K562 (cell line): ENCODE results near the gene MALAT1. TPM values are rescaled to one million over a fixed set of nuclear protein-coding genes. Genes with fewer than 3 reads are reported as not detected.
A peak's percentile ranks its signal among the peaks of the same experiment; 100 is the strongest.

Experiments
- ARID2 ChIP-seq: fragments of 450-650 bp; IDR thresholded peaks from 2 replicates; pipeline ENCODE4 v1.6.1; 2017; ENCODE audit warnings: antibody characterized with exemption, mild to moderate bottlenecking
- ARNT ChIP-seq, 2 experiments: fragments of 450-650 bp; IDR thresholded peaks; 2 replicates each; pipeline ENCODE4 v1.6.1; 2016; ENCODE audit warnings: mild to moderate bottlenecking in 1 of 2
- CBX8 ChIP-seq: fragments of 200-600 bp; sonication (generic); IDR thresholded peaks from 2 replicates; pipeline ENCODE4 v1.6.1; 2012; ENCODE audit warnings: borderline replicate concordance, mixed run types, low read depth, mild to moderate bottlenecking, moderate library complexity, mixed read lengths, low read length, control low read depth, inconsistent platforms; ENCODE audit not compliant: poor library complexity, severe bottlenecking; ENCODE audit errors: extremely low read depth
- CREB5 ChIP-seq: fragments of 250-450 bp; sonication (Bioruptor Pico); IDR thresholded peaks from 2 replicates; pipeline ENCODE4 v1.5.0; 2020; ENCODE audit warnings: mild to moderate bottlenecking
- EHMT2 ChIP-seq: fragments of 450-650 bp; IDR thresholded peaks from 2 replicates; pipeline ENCODE4 v1.6.1; 2018; ENCODE audit warnings: antibody characterized with exemption
- ETV5 ChIP-seq: sonication (generic); formaldehyde crosslinking; IDR thresholded peaks from 2 replicates; pipeline ENCODE4 v1.4.0; 2020; ENCODE audit warnings: low read depth, mild to moderate bottlenecking, missing genetic modification reagents
- GTF2A2 ChIP-seq: IDR thresholded peaks from 2 replicates; pipeline ENCODE4 v1.6.1; 2016; ENCODE audit warnings: mild to moderate bottlenecking, missing genetic modification characterization, missing compliant biosample characterization
- GTF2E2 ChIP-seq: fragments of 200-800 bp; sonication (Bioruptor generic); IDR thresholded peaks from 2 replicates; pipeline ENCODE4 v1.6.1; 2016; ENCODE audit warnings: missing genetic modification characterization, missing compliant biosample characterization
- GTF3C2 ChIP-seq: IDR thresholded peaks from 3 replicates; pipeline ENCODE4 v1.6.1; 2011; ENCODE audit warnings: borderline replicate concordance, mild to moderate bottlenecking, moderate library complexity; ENCODE audit not compliant: insufficient read length; ENCODE audit errors: extremely low read depth
- IRF9 ChIP-seq: fragments of 450-650 bp; IDR thresholded peaks from 2 replicates; pipeline ENCODE4 v1.6.1; 2016; ENCODE audit warnings: missing biosample characterization, missing genetic modification characterization
- PBX2 ChIP-seq, 2 experiments: IDR thresholded peaks in 1 of 2; conservative IDR thresholded peaks in 1 of 2; 2 replicates each; pipeline ENCODE4 v1.6.1; 2016; ENCODE audit warnings: low read depth in 2 of 2, mild to moderate bottlenecking in 1 of 2, missing compliant biosample characterization in 1 of 2, missing genetic modification characterization in 1 of 2, moderate library complexity in 1 of 2
- TCF3 ChIP-seq: sonication (generic); formaldehyde crosslinking; IDR thresholded peaks from 2 replicates; pipeline ENCODE4 v1.4.0; 2020; ENCODE audit warnings: mild to moderate bottlenecking, missing genetic modification reagents
- ZNF347 ChIP-seq: fragments of 450-650 bp; formaldehyde crosslinking; IDR thresholded peaks from 2 replicates; pipeline ENCODE4 v1.4.0; 2020; ENCODE audit warnings: low read depth, mild to moderate bottlenecking, moderate library complexity
- ZNF445 ChIP-seq: fragments of 250-450 bp; sonication (Bioruptor Pico); IDR thresholded peaks from 2 replicates; pipeline ENCODE4 v1.4.0; 2020; ENCODE audit warnings: low read depth, mild to moderate bottlenecking, moderate library complexity
- ZNF639 ChIP-seq, 2 experiments: fragments of 200-800 bp in 1 of 2; sonication (Bioruptor generic) in 1 of 2; sonication (generic) in 1 of 2; formaldehyde crosslinking in 1 of 2; IDR thresholded peaks in 1 of 2; conservative IDR thresholded peaks in 1 of 2; 2 replicates each; pipeline versions ENCODE4 v1.5.0 to v1.6.1; 2016 to 2020; ENCODE audit warnings: missing compliant biosample characterization in 1 of 2, missing genetic modification characterization in 1 of 2, missing genetic modification reagents in 1 of 2
- ZNF75A ChIP-seq: fragments of 450-650 bp; formaldehyde crosslinking; IDR thresholded peaks from 2 replicates; pipeline ENCODE4 v1.4.0; 2020; ENCODE audit warnings: mild to moderate bottlenecking
- polyA plus RNA-seq, 8 experiments: library from polyadenylated mRNA; depleted of rRNA in 4 of 8; stranded (reverse) in 5 of 8; unstranded in 3 of 8; fragments of >200 nt; fragmentation: Nextera tagmentation in 2 of 8; fragmentation: Illumina TruSeq in 1 of 8; extraction: Ambion mirVana in 2 of 8; extraction: Trizol in 1 of 8; gene quantifications; 2 replicates each; pipeline versions ENCODE4 v1.2.1 to v1.2.3, GENCODE V29; 2011 to 2014; ENCODE audit warnings: inconsistent platforms in 1 of 8, missing spikeins in 1 of 8
- total RNA-seq, 7 experiments: library from RNA; depleted of rRNA in 6 of 7; stranded (reverse); fragments of >200 nt in 6 of 7; fragmentation: Illumina TruSeq in 2 of 7; extraction: Trizol in 2 of 7; gene quantifications; 2 replicates each; pipeline versions ENCODE4 v1.2.1 to v1.2.3, GENCODE V29; 2011 to 2021; ENCODE audit warnings: low replicate concordance in 1 of 7

MALAT1 gene
- total and polyA plus RNA-seq, 9 of the 15 experiments (the other 6 are each of a cell fraction or from before 2014, with no cell fraction given): 363 to 8,715 (median 2,351) TPM

GRCh38 chr11:65496304-65497140 is 2.3 kb upstream of the MALAT1 start (continued):
- no peak for TF ChIP-seq PBX2 (CRISPR knock-in tag; IDR thresholded peaks at IDR 0.05; ENCODE audit: low read depth)
- TF ChIP-seq PBX2 (tag; conservative IDR thresholded peaks at IDR 0.05; ENCODE audit: low read depth): no peak; the same call in 1 of the 2 replicates
- TF ChIP-seq GTF2E2 (tag): peak; percentile 85
- TF ChIP-seq TCF3 (CRISPR knock-in tag): no peak
- no peak for TF ChIP-seq GTF3C2
- no peak for TF ChIP-seq ZNF347 (CRISPR knock-in tag)
- no peak for TF ChIP-seq EHMT2
- TF ChIP-seq CREB5 (CRISPR knock-in tag): no peak
- TF ChIP-seq ARNT (IDR thresholded peaks at IDR 0.05): peak in 1 of 2 experiments; percentile 85; a peak in 2 of 4 replicates
- no peak for TF ChIP-seq CBX8
- no peak for TF ChIP-seq ETV5 (CRISPR knock-in tag)
- no peak for TF ChIP-seq ARID2
- no peak for TF ChIP-seq GTF2A2 (tag)
- no peak for TF ChIP-seq ZNF445 (CRISPR knock-in tag)
- TF ChIP-seq ZNF75A: no peak
- no peak for TF ChIP-seq ZNF639 (CRISPR knock-in tag; conservative IDR thresholded peaks at IDR 0.05 in 1 of 2, IDR thresholded peaks at IDR 0.05 in 1 of 2)
- no peak for TF ChIP-seq IRF9 (tag)
